Skin epidermis (tissue), 12 donors: ENCODE results near the gene INPP4A.

Source experiments
- H3K27ac ChIP-seq, 21 experiments: fragments of 200-600 bp; sonication (generic) in 11 of 21; one replicate each; pipeline ENCODE4 v1.5.0; 2020; ENCODE audit warnings: mild to moderate bottlenecking in 3 of 21, inconsistent platforms in 2 of 21, moderate library complexity in 2 of 21
- H3K4me3 ChIP-seq, 7 experiments: fragments of 200-600 bp; sonication (generic) in 2 of 7; one replicate each; pipeline ENCODE4 v1.5.0; 2020; ENCODE audit warnings: inconsistent platforms in 2 of 7, mild to moderate bottlenecking in 2 of 7, moderate library complexity in 1 of 7

Gene INPP4A

GRCh38 chr2:98598781-98599428 lies 154.2 kb downstream of the INPP4A start:
- no peak overlapping the region for H3K27ac ChIP-seq
- no peak overlapping the region for H3K4me3 ChIP-seq

- Histone ChIP-seq H3K27ac (no peak overlapping the region), H3K4me3 (no peak overlapping the region)
Observed at GRCh38 chr2:98601532-98602132, 157.0 kb downstream of the INPP4A start.

- Histone ChIP-seq H3K4me3 (no peak overlapping the region), H3K27ac (peak overlapping the region in 1 of 21 experiments; percentile 14)
Observed at GRCh38 chr2:98604547-98604946, 159.9 kb downstream of the INPP4A start.

GRCh38 chr2:98605076-98605475 lies 160.4 kb downstream of the INPP4A start:
- Histone ChIP-seq H3K27ac (peak overlapping the region in 1 of 21 experiments; percentile 14), H3K4me3 (no peak overlapping the region)

GRCh38 chr2:98606431-98606830 lies 161.8 kb downstream of the INPP4A start:
- no peak overlapping the region for H3K4me3 ChIP-seq
- peak overlapping the region in 1 of 21 experiments; percentile 99 for H3K27ac ChIP-seq

- H3K27ac ChIP-seq, result peak overlapping the region in 4 of 21 experiments; percentile 26 to 99 (median 98)
Observed at GRCh38 chr2:98607104-98607503, 162.4 kb downstream of the INPP4A start.

GRCh38 chr2:98607741-98608115 lies 163.1 kb downstream of the INPP4A start:
- Histone ChIP-seq H3K27ac (peak overlapping the region; percentile 88 to 100 (median 96)), H3K4me3 (peak overlapping the region; percentile 71 to 100 (median 92))

More at GRCh38 chr2:98607104-98607503, 162.4 kb downstream of the INPP4A start:
- H3K4me3 ChIP-seq, result peak overlapping the region in 5 of 7 experiments; percentile 71 to 96 (median 91)

GRCh38 chr2:98608116-98608961 lies 163.7 kb downstream of the INPP4A start, which contains the start of the genes COA5 and UNC50:
TSS of gene COA5 (minus strand) at chr2:98608512. CDS start at chr2:98608405, 107 bp downstream.
TSS of gene UNC50 (plus strand) at chr2:98608589. CDS start at chr2:98609760, 1,171 bp downstream.
- Histone ChIP-seq H3K4me3 (peak within 1 kb of the TSS; percentile 71 to 100 (median 92)), H3K27ac (peak within 1 kb of the TSS; percentile 88 to 100 (median 96))

- H3K4me3 ChIP-seq, result peak overlapping the region; percentile 71 to 100 (median 92)
- H3K27ac ChIP-seq, result peak overlapping the region; percentile 88 to 100 (median 96)
Observed at GRCh38 chr2:98608962-98609604, 164.4 kb downstream of the INPP4A start.

- no peak overlapping the region for H3K4me3 ChIP-seq
- no peak overlapping the region for H3K27ac ChIP-seq
Observed at GRCh38 chr2:98614024-98614739, 169.5 kb downstream of the INPP4A start.

GRCh38 chr2:98615481-98615880 lies 170.8 kb downstream of the INPP4A start:
- Histone ChIP-seq H3K4me3 (no peak overlapping the region), H3K27ac (no peak overlapping the region)

- Histone ChIP-seq H3K4me3 (no peak overlapping the region), H3K27ac (no peak overlapping the region)
Observed at GRCh38 chr2:98617149-98617548, 172.5 kb downstream of the INPP4A start.

GRCh38 chr2:98623657-98624056 lies 179.0 kb downstream of the INPP4A start:
- no peak overlapping the region for H3K4me3 ChIP-seq
- H3K27ac ChIP-seq, result no peak overlapping the region

GRCh38 chr2:98632351-98632750 lies 187.7 kb downstream of the INPP4A start:
- no peak overlapping the region for H3K4me3 ChIP-seq
- no peak overlapping the region for H3K27ac ChIP-seq

GRCh38 chr2:98634406-98635092 lies 189.9 kb downstream of the INPP4A start:
- H3K27ac ChIP-seq, result peak overlapping the region in 1 of 21 experiments; percentile 43

GRCh38 chr2:98637401-98638147 lies 192.9 kb downstream of the INPP4A start:
- no peak overlapping the region for H3K4me3 ChIP-seq
- peak overlapping the region in 4 of 21 experiments; percentile 33 to 74 (median 38) for H3K27ac ChIP-seq

More at GRCh38 chr2:98634406-98635092, 189.9 kb downstream of the INPP4A start:
- no peak overlapping the region for H3K4me3 ChIP-seq

GRCh38 chr2:98643496-98644100 lies 198.9 kb downstream of the INPP4A start:
- H3K27ac ChIP-seq, result no peak overlapping the region
- H3K4me3 ChIP-seq, result no peak overlapping the region
